Suprapubic skin (tissue), 4 donors: ENCODE measurements around the gene ITPR2. TPM values are rescaled to one million over a fixed set of nuclear protein-coding genes. Genes with fewer than 3 reads are reported as not detected.
"Not testable (repeated sequence)": the region's sequence is repeated elsewhere in the genome, so short reads cannot be mapped to it uniquely, and the experiment has no call there.

Experiments used
- DNase-seq, 2 donors: peaks; one replicate each; pipeline ENCODE4 v3.0.0-alpha.2; 2019; ENCODE audit warnings: low spot score in 2 of 2
- H3K27ac ChIP-seq: fragments of 200-600 bp; sonication (generic); one replicate; pipeline ENCODE4 v1.5.1; 2019
- H3K27me3 ChIP-seq: fragments of 200-600 bp; sonication (generic); one replicate; pipeline ENCODE4 v1.5.1; 2019
- H3K36me3 ChIP-seq: fragments of 200-600 bp; sonication (generic); one replicate; pipeline ENCODE4 v1.5.1; 2019
- H3K4me1 ChIP-seq: fragments of 200-600 bp; sonication (generic); one replicate; pipeline ENCODE4 v1.5.1; 2019
- H3K4me3 ChIP-seq: fragments of 200-600 bp; sonication (generic); one replicate; pipeline ENCODE4 v1.5.1; 2019; ENCODE audit warnings: mild to moderate bottlenecking
- H3K9me3 ChIP-seq: fragments of 200-600 bp; sonication (generic); one replicate; pipeline ENCODE4 v1.5.1; 2019
- EP300 ChIP-seq: sonication (generic); formaldehyde crosslinking; IDR thresholded peaks from one replicate; pipeline ENCODE4 v1.6.1; 2017; ENCODE audit warnings: antibody characterized with exemption
- POLR2A ChIP-seq, 2 donors: fragments of 450-650 bp; IDR thresholded peaks; one replicate each; pipeline ENCODE4 v1.6.1; 2017; ENCODE audit warnings: antibody characterized with exemption in 2 of 2, mild to moderate bottlenecking in 2 of 2, moderate library complexity in 2 of 2
- POLR2AphosphoS5 ChIP-seq, 3 donors: sonication (generic); formaldehyde crosslinking; IDR thresholded peaks; one replicate each; pipeline ENCODE4 v1.6.1; 2017; ENCODE audit warnings: antibody characterized with exemption in 3 of 3
- WGBS: methylation state at CpG from one replicate; pipeline ENCODE4 v1.1.5; 2018; 5-methylcytosine and 5-hydroxymethylcytosine counted together
- total RNA-seq, 4 donors: library from RNA; depleted of rRNA; stranded (reverse); fragments of >200 nt; gene quantifications; one replicate each; pipeline ENCODE4 v1.1.0, GENCODE V29; 2016
- TF ChIP-seq, protein P1 (sequence below), 2 donors: fragments of 200-600 bp in 1 of 2; fragments of 450-650 bp in 1 of 2; sonication (generic) in 1 of 2; IDR thresholded peaks; one replicate each; pipeline ENCODE4 v1.5.1; 2016 to 2019; ENCODE audit warnings: antibody characterized with exemption in 2 of 2, mild to moderate bottlenecking in 1 of 2, moderate library complexity in 1 of 2

The ITPR2 gene
- total RNA-seq, 4 donors from 2014 or later, result 59.6 to 159 (median 72.1) TPM

DNA sequence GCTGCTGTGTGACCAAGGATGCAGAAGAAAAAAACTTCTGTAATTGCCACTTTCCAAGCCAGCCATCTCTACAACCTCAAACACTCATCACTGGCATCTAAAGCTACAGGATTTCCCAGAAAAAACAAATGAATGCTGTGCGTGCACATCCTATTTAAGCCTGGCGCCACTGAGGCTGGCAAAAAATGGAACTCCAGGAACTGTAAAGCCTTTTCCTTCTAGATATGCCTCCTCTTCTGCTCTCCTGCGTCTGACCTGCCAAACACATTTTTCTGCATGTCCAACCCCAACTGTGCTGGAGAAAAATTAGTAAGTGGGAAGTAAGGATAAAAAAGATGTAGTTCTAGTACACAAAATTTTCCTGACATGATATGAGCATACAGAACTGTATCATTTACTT, 184.9 kb downstream of the ITPR2 start:
- DNase-seq, result no peak
- TF ChIP-seq EP300, result no peak
- TF ChIP-seq POLR2AphosphoS5 (IDR thresholded peaks at IDR 0.05), result no peak
- TF ChIP-seq POLR2A (IDR thresholded peaks at IDR 0.05), result no peak
- TF ChIP-seq, protein P1, sequence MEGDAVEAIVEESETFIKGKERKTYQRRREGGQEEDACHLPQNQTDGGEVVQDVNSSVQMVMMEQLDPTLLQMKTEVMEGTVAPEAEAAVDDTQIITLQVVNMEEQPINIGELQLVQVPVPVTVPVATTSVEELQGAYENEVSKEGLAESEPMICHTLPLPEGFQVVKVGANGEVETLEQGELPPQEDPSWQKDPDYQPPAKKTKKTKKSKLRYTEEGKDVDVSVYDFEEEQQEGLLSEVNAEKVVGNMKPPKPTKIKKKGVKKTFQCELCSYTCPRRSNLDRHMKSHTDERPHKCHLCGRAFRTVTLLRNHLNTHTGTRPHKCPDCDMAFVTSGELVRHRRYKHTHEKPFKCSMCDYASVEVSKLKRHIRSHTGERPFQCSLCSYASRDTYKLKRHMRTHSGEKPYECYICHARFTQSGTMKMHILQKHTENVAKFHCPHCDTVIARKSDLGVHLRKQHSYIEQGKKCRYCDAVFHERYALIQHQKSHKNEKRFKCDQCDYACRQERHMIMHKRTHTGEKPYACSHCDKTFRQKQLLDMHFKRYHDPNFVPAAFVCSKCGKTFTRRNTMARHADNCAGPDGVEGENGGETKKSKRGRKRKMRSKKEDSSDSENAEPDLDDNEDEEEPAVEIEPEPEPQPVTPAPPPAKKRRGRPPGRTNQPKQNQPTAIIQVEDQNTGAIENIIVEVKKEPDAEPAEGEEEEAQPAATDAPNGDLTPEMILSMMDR (IDR thresholded peaks at IDR 0.05), result no peak
- H3K27me3 ChIP-seq, result no peaks in the 10 kb centered on the region
- 87% methylated on average over 3 of the region's 3 CpGs for WGBS
- H3K4me1 ChIP-seq, result peaks cover 4% of the 10 kb centered on the region
- H3K4me3 ChIP-seq, result no peak overlapping the region
- no peak overlapping the region for H3K27ac ChIP-seq
- H3K9me3 ChIP-seq, result no peaks in the 10 kb centered on the region
- H3K36me3 ChIP-seq, result peaks cover 14% of the 10 kb centered on the region

DNA sequence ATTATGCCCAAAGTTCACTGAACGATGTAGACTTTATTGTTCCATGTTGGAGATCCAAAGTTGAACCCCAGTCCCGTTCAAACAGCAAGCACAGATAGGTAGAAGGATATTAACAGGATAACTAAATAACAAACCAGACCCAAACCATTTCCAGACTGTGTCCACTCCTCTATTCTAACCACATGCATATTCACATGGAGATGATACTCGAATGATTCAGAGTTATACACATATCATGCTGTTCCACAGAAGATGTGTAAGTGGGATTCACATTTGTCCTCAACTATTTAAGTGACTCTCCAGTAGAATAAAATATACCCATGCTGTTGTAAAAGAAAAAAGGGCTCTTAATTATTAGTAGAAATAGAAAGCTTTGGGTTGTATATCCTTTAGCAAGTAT, 185.9 kb downstream of the ITPR2 start:
- no peak for TF ChIP-seq POLR2A (IDR thresholded peaks at IDR 0.05)
- TF ChIP-seq, protein P1 (IDR thresholded peaks at IDR 0.05), result no peak
- no peak for TF ChIP-seq EP300
- no peak for TF ChIP-seq POLR2AphosphoS5 (IDR thresholded peaks at IDR 0.05)
- WGBS, result 99% methylated on average over 3 of the region's 3 CpGs
- H3K36me3 ChIP-seq, result peaks cover 9% of the 10 kb centered on the region

DNA sequence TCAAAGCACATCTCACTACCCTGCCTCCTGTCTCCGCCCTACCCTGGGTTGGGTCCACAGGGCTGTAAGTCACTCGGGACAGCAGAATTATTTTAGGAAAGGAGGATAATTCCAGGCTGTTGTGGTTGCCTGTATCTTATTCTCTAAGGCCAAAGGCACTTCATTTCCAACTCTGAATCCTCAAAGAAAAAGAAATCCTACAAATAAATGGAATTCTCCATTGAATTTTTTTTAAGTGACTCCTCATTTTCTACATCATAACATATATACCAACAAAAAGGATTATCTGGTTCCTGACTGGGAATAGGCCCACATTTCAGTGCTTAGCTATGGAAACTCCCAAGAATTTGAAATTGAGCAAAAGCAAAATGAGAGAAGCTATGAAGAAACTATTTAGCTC, 186.4 kb downstream of the ITPR2 start:
- peaks cover 4% of the 10 kb centered on the region for H3K36me3 ChIP-seq
- peaks cover 4% of the 10 kb centered on the region for H3K4me1 ChIP-seq
- no peak overlapping the region for H3K4me3 ChIP-seq
- H3K27ac ChIP-seq, result no peak overlapping the region
- no peaks in the 10 kb centered on the region for H3K9me3 ChIP-seq
- no peak for TF ChIP-seq POLR2A (IDR thresholded peaks at IDR 0.05)
- TF ChIP-seq, protein P1 (IDR thresholded peaks at IDR 0.05), result no peak
- no peak for DNase-seq
- H3K27me3 ChIP-seq, result no peaks in the 10 kb centered on the region
- WGBS, result 74% methylated on average over 2 of the region's 2 CpGs

More for the DNA sequence above, 185.9 kb downstream of the ITPR2 start:
- H3K27ac ChIP-seq, result no peak overlapping the region
- no peaks in the 10 kb centered on the region for H3K27me3 ChIP-seq
- peaks cover 4% of the 10 kb centered on the region for H3K4me1 ChIP-seq
- no peak for DNase-seq
- no peak overlapping the region for H3K4me3 ChIP-seq
- no peaks in the 10 kb centered on the region for H3K9me3 ChIP-seq

DNA sequence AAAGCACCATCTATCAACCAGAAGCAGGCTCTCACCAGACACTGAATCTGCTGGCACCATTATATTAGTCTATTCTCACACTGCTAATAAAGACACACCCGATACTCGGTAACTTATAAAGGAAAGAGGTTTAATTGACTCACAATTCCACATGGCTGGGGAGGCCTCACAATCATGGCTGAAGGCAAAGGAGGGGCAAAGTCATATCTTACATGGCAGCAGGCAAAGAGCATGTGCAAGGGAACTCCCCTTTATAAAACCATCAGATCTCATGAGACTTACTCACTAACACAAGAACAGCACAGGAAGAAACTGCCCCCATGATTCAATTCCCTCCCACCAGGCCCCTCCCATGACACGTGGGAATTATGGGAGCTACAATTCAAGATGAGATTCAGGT, 188.6 kb downstream of the ITPR2 start:
- DNase-seq, H3K4me1 ChIP-seq, H3K27ac ChIP-seq, H3K9me3 ChIP-seq, H3K27me3 ChIP-seq, H3K36me3 ChIP-seq, H3K4me3 ChIP-seq: not testable (repeated sequence)
- 74% methylated on average over 3 of the region's 3 CpGs for WGBS

DNA sequence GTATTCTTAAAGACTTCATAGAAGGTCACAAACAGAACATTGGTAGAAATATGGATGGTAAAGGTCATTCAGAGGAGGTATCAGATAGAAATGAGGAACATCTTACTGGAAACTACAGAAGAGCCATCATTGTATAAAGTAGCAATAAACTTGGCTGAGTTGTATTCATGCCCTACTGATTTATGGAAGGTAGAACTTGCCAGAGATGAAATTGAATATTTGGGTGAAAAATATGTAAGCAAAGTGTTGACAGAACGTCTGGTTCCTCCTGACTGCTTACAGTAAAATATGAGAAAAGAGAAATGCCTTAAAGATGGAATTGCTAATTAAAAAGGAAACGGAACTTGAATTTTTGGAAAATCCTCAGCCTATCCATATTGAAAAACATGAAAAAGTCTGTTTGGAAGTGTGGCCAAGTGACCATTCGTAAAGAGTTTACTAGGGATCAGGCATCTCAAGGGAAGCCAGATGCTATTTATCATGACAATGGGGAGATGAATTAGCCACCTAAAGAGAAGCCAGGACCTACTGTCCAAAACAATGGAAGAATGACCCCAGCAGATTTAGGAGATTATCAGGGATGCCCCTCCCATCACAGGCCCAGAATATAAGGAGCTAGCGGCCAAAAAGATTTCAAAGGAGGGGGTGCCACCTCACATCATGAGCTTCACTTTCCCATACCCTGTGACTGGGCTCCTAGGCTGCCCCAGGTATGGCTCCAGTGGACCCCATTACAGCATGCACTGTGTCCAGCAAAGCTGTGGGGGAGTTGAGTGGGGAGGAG, 189.3 kb downstream of the ITPR2 start:
- H3K36me3 ChIP-seq, result peaks cover 4% of the 10 kb centered on the region
- TF ChIP-seq EP300 (no peak), POLR2AphosphoS5 (IDR thresholded peaks at IDR 0.05) (no peak), POLR2A (IDR thresholded peaks at IDR 0.05) (no peak)
- TF ChIP-seq, protein P1 (IDR thresholded peaks at IDR 0.05), result no peak
- H3K9me3 ChIP-seq, result no peaks in the 10 kb centered on the region
- no peaks in the 10 kb centered on the region for H3K27me3 ChIP-seq
- 87% methylated on average over 4 of the region's 4 CpGs for WGBS
- no peak overlapping the region for H3K4me3 ChIP-seq
- peaks cover 2% of the 10 kb centered on the region for H3K4me1 ChIP-seq
- DNase-seq, result no peak
- H3K27ac ChIP-seq, result no peak overlapping the region

DNA sequence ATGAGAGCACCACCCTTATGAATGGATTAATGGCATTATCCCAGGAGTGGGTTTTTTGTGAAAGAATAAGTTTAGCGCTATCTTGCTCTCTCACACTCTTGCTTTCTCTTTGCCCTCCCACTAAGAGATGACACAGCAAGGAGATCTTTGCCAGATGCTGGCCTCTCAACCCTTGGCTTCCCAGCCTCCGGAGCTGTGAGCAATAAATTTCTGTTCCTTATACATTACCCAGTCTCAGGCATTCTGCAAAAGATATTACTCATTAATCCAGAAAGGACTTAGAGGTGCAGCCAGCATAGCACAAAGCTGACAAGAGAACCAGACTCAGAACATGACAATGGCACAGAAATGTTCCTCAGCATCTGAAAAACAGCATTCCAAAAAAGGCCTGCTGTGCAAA, 190.6 kb downstream of the ITPR2 start:
- WGBS, result 89% methylated on average over 2 of the region's 2 CpGs
- Histone ChIP-seq H3K36me3 (peaks cover 4% of the 10 kb centered on the region), H3K9me3 (no peaks in the 10 kb centered on the region), H3K27me3 (no peaks in the 10 kb centered on the region), H3K4me3 (no peak overlapping the region), H3K4me1 (no peaks in the 10 kb centered on the region), H3K27ac (no peak overlapping the region)
- DNase-seq, result no peak
- TF ChIP-seq POLR2AphosphoS5 (IDR thresholded peaks at IDR 0.05), result no peak
